Measurements from ENCODE around the gene LRRTM3. TPM values are rescaled to one million over a fixed set of nuclear protein-coding genes. Genes with fewer than 3 reads are reported as not detected.

LRRTM3 gene
- polyA plus RNA-seq, 2 of the 4 experiments (the other 2 are of a cell fraction) = not detected

DNA sequence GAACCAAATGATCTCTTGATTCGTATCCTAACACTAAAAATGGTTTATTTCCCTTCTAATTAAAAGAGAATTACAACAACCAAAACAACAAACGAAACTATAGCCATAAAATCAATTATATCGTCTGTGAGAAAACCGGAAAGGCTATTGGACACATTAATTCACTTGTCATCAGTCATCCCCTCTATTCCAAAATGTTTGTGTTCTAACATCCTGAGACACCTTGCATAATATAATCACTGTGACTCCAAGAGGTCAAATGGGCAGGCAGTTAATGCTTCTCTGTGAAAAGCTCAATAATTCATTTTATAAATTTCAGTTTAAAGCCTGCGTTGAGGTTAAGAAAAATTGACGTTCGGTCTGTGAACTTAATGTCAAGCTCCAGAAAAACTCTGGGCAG is 463 bp upstream of the LRRTM3 start:
- ChIA-PET POLR2A (no interaction called here), CTCF (interaction anchor here (0.7 to 1.1 kb wide), 3 partner anchors 13 to 596 kb away, joined by 3 to 4 read pairs (median 3); no protein-coding TSS in a partner anchor)

GRCh38 chr10:66926841-66927240 is 1.0 kb downstream of the LRRTM3 start:
- no peak overlapping the region for H3K4me3 ChIP-seq
- ATAC-seq = no peak
- 30% methylated on average over 5 of the region's 5 CpGs for WGBS (ENCODE audit: missing lambda C conversion rate)
- H3K27ac ChIP-seq = no peak overlapping the region
- DNase-seq (ENCODE audit: low read depth in 1 of 2, low spot score in 1 of 2) = no peak
- ChIA-PET CTCF (no interaction called here), POLR2A (no interaction called here)
- TF ChIP-seq PHF8 (IDR thresholded peaks at IDR 0.05; ENCODE audit: borderline replicate concordance, low read depth) (no peak), E2F6 (IDR thresholded peaks at IDR 0.05; ENCODE audit: borderline replicate concordance, low read depth) (no peak), REST (IDR thresholded peaks at IDR 0.05) (no peak), HDAC2 (IDR thresholded peaks at IDR 0.05) (no peak), RARB (CRISPR knock-in tag; IDR thresholded peaks at IDR 0.05) (no peak), BHLHE40 (IDR thresholded peaks at IDR 0.05; ENCODE audit: low read depth, low read length) (no peak), USF2 (IDR thresholded peaks at IDR 0.05) (no peak), POLR2A (IDR thresholded peaks at IDR 0.05; ENCODE audit: low read length) (no peak)
- TF ChIP-seq, protein P1, sequence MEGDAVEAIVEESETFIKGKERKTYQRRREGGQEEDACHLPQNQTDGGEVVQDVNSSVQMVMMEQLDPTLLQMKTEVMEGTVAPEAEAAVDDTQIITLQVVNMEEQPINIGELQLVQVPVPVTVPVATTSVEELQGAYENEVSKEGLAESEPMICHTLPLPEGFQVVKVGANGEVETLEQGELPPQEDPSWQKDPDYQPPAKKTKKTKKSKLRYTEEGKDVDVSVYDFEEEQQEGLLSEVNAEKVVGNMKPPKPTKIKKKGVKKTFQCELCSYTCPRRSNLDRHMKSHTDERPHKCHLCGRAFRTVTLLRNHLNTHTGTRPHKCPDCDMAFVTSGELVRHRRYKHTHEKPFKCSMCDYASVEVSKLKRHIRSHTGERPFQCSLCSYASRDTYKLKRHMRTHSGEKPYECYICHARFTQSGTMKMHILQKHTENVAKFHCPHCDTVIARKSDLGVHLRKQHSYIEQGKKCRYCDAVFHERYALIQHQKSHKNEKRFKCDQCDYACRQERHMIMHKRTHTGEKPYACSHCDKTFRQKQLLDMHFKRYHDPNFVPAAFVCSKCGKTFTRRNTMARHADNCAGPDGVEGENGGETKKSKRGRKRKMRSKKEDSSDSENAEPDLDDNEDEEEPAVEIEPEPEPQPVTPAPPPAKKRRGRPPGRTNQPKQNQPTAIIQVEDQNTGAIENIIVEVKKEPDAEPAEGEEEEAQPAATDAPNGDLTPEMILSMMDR (IDR thresholded peaks at IDR 0.05) = no peak
- H3K9me3 ChIP-seq = no peaks in the 10 kb centered on the region
- no peak overlapping the region for H3K4me2 ChIP-seq
- H3K4me1 ChIP-seq = no peaks in the 10 kb centered on the region
- FAIRE-seq = no peak

More for the DNA sequence above, 463 bp upstream of the LRRTM3 start:
- DNase-seq (ENCODE audit: low read depth in 1 of 2, low spot score in 1 of 2) = no peak
- H3K4me1 ChIP-seq = no peaks in the 10 kb centered on the region
- no peak overlapping the region for H3K4me3 ChIP-seq
- no peaks in the 10 kb centered on the region for H3K9me3 ChIP-seq
- no peak for ATAC-seq
- peak overlapping the region; percentile 36; the same call in 1 of the 3 replicates for H3K4me2 ChIP-seq
- H3K27ac ChIP-seq = no peak overlapping the region
- no peak for TF ChIP-seq HOXA7 (CRISPR knock-in tag; IDR thresholded peaks at IDR 0.05)
- no peak for TF ChIP-seq TP53 (CRISPR knock-in tag; IDR thresholded peaks at IDR 0.05)
- no peak for TF ChIP-seq BCL3 (IDR thresholded peaks at IDR 0.05)
- no peak for TF ChIP-seq HEYL (CRISPR knock-in tag; IDR thresholded peaks at IDR 0.05)
- no peak for TF ChIP-seq NPAS2 (CRISPR knock-in tag; IDR thresholded peaks at IDR 0.05; ENCODE audit: borderline replicate concordance)
- no peak for TF ChIP-seq CHD2 (IDR thresholded peaks at IDR 0.05; ENCODE audit: low read length, partially characterized antibody)
- no peak for TF ChIP-seq PHF8 (IDR thresholded peaks at IDR 0.05; ENCODE audit: borderline replicate concordance, low read depth)
- no peak for TF ChIP-seq FOXS1 (CRISPR knock-in tag; IDR thresholded peaks at IDR 0.05)
- WGBS (ENCODE audit: missing lambda C conversion rate) = 6% methylated on average over 7 of the region's 7 CpGs
- FAIRE-seq = no peak
